Calu3 (cell line): Measurements from ENCODE around the gene FAM107B. TPM values are rescaled to one million over a fixed set of nuclear protein-coding genes. Genes with fewer than 3 reads are reported as not detected.

Experiments used
- BruUV-seq: library from RNA; stranded (reverse); fragments of 400-500 nt; replicated peaks from 2 replicates; lab custom pipeline; 2021; lab: Mats Ljungman, UMichigan
- CTCF ChIA-PET: fragments of 300-600 bp; sonication (Branson Sonifier 250); formaldehyde crosslinking; loops from one replicate; lab custom pipeline; 2022; ENCODE audit warnings: antibody characterized with exemption; lab: Charles Lee
- DNase-seq: peaks from one replicate; pipeline ENCODE4 v3.0.0; 2022
- H3K27ac Mint-ChIP-seq: one replicate; pipeline ENCODE4 v1.8.0; 2022; ENCODE audit warnings: mixed read lengths; ENCODE audit not compliant: unreplicated experiment
- H3K27me3 Mint-ChIP-seq: one replicate; pipeline ENCODE4 v1.8.0; 2022; ENCODE audit warnings: mixed read lengths; ENCODE audit not compliant: unreplicated experiment
- H3K36me3 Mint-ChIP-seq: one replicate; pipeline ENCODE4 v1.8.0; 2022; ENCODE audit warnings: mild to moderate bottlenecking, moderate library complexity, mixed read lengths; ENCODE audit not compliant: insufficient read depth, unreplicated experiment
- H3K4me1 Mint-ChIP-seq: one replicate; pipeline ENCODE4 v1.8.0; 2022; ENCODE audit warnings: mild to moderate bottlenecking, low read depth, mixed read lengths; ENCODE audit not compliant: unreplicated experiment
- H3K4me3 Mint-ChIP-seq: one replicate; pipeline ENCODE4 v1.8.0; 2022; ENCODE audit warnings: mild to moderate bottlenecking, low read depth, moderate library complexity, mixed read lengths; ENCODE audit not compliant: unreplicated experiment
- H3K9me3 Mint-ChIP-seq: one replicate; pipeline ENCODE4 v1.8.0; 2022; ENCODE audit warnings: low read depth, mixed read lengths; ENCODE audit not compliant: unreplicated experiment
- CTCF ChIP-seq: fragments of 200-600 bp; IDR thresholded peaks from one replicate; pipeline ENCODE4 v1.8.0; 2022; ENCODE audit warnings: antibody characterized with exemption; ENCODE audit not compliant: unreplicated experiment
- intact Hi-C: fragments of 100-400 bp; cut with micrococcal nuclease; formaldehyde crosslinking; loops from one replicate; pipeline ENCODE4 v1.10.0; 2022; ENCODE audit not compliant: unreplicated experiment
- total RNA-seq: library from RNA; stranded (reverse); gene quantifications from 2 replicates; pipeline ENCODE4 v1.2.3, GENCODE V29; 2022

Gene FAM107B
- total RNA-seq, 1 experiment from 2014 or later, result 168 TPM

GRCh38 chr10:14779001-14779651 lies 4.4 kb upstream of the FAM107B start:
- TF ChIP-seq CTCF, result no peak
- Mint-ChIP-seq H3K9me3 (no peaks in the 10 kb centered on the region), H3K4me1 (peaks cover 29% of the 10 kb centered on the region), H3K36me3 (no peaks in the 10 kb centered on the region), H3K27ac (peak overlapping the region; percentile 66), H3K4me3 (no peak overlapping the region), H3K27me3 (no peaks in the 10 kb centered on the region)
- BruUV-seq, result no TSS peak
- CTCF ChIA-PET, result no interaction called here
- intact Hi-C loops, result no loop called here
- no peak for DNase-seq

GRCh38 chr10:14776546-14776945 lies 1.8 kb upstream of the FAM107B start:
- DNase-seq, result no peak
- BruUV-seq, result no TSS peak
- no peak overlapping the region for H3K27ac Mint-ChIP-seq
- no peaks in the 10 kb centered on the region for H3K27me3 Mint-ChIP-seq
- intact Hi-C loops, result no loop called here
- H3K4me3 Mint-ChIP-seq, result no peak overlapping the region
- H3K4me1 Mint-ChIP-seq, result peaks cover 22% of the 10 kb centered on the region
- H3K36me3 Mint-ChIP-seq, result no peaks in the 10 kb centered on the region
- CTCF ChIA-PET, result no interaction called here
- no peaks in the 10 kb centered on the region for H3K9me3 Mint-ChIP-seq
- no peak for TF ChIP-seq CTCF

- no peaks in the 10 kb centered on the region for H3K36me3 Mint-ChIP-seq
- no peak overlapping the region for H3K4me3 Mint-ChIP-seq
- intact Hi-C loops, result no loop called here
- peaks cover 22% of the 10 kb centered on the region for H3K4me1 Mint-ChIP-seq
- no TSS peak for BruUV-seq
- no peak overlapping the region for H3K27ac Mint-ChIP-seq
- DNase-seq, result no peak
- H3K9me3 Mint-ChIP-seq, result no peaks in the 10 kb centered on the region
- CTCF ChIA-PET, result no interaction called here
- TF ChIP-seq CTCF, result no peak
- H3K27me3 Mint-ChIP-seq, result no peaks in the 10 kb centered on the region
These were observed 959 bp upstream of the FAM107B start for GRCh38 chr10:14775656-14776055.

GRCh38 chr10:14774214-14774580 lies 500 bp downstream of the FAM107B start:
- Mint-ChIP-seq H3K9me3 (no peaks in the 10 kb centered on the region), H3K4me3 (no peak overlapping the region), H3K4me1 (peaks cover 14% of the 10 kb centered on the region), H3K27ac (no peak overlapping the region), H3K27me3 (no peaks in the 10 kb centered on the region), H3K36me3 (no peaks in the 10 kb centered on the region)
- CTCF ChIA-PET, result no interaction called here
- DNase-seq, result no peak
- intact Hi-C loops, result no loop called here
- BruUV-seq, result no TSS peak
- no peak for TF ChIP-seq CTCF
